ENCODE data around the gene GADD45G.

The GADD45G gene, protein sequence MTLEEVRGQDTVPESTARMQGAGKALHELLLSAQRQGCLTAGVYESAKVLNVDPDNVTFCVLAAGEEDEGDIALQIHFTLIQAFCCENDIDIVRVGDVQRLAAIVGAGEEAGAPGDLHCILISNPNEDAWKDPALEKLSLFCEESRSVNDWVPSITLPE

DNA sequence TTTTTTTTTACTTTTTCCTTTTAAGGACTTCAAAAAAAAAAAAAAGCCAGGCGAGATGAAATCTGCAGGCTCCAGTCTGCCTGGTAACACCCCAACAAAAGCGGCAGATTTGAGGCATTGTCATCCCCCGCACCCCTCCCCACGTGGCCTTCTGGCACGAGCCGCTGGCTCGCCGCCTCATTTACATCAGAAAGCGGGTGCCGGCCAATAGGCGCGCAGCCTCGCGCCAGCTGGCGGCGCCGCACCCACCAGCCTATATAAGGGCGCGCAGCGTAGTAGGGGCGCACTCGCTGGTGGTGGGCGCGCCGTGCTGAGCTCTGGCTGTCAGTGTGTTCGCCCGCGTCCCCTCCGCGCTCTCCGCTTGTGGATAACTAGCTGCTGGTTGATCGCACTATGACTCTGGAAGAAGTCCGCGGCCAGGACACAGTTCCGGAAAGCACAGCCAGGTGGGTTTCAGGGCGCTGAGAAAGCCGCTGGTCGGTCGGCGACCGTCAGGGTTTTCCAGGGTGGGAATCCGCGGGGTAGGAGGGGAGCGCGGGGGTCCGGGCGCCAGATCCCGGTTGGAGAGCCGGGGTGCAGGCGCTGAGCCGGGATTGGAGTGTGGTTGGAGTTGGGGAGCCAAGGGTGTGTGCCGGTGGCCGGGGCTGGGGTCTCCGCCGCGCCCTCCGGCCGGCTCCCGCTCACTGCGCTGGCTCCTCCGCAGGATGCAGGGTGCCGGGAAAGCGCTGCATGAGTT lies at the start of gene GADD45G:
GADD45G (plus strand) TSS at position 284 of the 736 bp plus-strand sequence; CDS start at position 394, 110 bp downstream.
- DNase-seq, result peak; percentile 48

DNA sequence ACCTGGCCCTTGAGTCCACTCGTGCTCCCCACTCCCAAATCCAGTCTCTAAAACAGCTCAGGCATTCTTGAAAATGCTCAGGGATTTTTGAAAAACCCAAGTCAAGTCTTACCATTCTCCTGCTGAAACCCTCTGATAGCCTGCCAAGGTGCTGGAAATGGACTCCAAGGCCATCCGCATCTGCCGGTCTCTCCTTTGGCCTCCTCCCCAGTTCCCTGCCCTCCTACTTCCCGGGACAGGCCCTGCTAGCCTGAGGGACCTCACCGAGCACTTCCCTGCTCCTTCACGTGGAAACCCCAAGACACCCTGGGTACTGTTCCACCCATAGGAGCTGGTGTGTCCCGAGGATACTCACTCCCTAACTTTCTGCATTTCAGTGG lies 49.8 kb upstream of the GADD45G start:
- DNase-seq, result no peak

DNA sequence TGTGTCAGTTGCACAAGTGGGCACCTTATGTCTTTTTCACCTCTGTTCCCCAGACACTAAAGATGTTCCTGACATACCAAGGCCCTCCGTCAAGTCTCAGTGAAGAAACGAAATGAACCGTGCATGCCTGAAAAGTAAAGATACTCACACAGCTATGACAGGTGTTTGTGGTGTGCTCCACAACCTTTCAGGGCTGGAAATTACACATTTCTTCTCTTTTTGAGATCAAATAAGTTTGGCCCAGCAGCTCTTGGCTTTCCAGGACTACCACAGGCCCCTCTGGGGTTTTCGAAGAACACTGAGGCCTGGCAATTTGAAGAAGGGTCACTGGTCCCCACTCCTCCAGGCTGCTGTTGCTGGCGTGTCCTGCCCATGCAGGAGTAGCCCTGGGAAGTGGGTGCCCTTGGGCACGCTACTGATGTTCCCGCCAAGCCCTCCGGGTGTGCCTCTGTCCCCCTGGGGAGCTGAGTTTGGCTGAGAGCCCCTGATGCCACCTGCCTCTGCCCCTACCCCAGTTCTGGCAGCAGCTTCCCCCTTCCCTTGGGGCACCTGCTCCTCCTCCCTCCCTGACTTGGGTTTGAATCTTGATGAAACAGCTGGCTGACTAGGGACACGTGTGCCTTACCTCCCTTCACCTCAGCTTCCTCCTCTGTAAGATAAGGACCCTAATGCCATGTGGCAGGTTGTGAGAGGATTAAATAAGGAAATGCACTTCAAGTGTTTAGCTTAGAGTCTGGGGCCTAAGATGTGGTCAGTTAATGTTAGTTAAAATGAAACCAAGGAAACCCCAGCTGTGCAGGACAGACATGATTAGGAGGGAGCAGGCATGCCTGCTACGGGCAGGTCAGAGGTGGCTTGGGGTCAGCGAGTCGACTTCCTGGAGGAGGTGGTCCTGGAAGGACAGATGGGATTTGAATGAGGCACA lies 49.1 kb upstream of the GADD45G start:
- peak; percentile 75 for DNase-seq

DNA sequence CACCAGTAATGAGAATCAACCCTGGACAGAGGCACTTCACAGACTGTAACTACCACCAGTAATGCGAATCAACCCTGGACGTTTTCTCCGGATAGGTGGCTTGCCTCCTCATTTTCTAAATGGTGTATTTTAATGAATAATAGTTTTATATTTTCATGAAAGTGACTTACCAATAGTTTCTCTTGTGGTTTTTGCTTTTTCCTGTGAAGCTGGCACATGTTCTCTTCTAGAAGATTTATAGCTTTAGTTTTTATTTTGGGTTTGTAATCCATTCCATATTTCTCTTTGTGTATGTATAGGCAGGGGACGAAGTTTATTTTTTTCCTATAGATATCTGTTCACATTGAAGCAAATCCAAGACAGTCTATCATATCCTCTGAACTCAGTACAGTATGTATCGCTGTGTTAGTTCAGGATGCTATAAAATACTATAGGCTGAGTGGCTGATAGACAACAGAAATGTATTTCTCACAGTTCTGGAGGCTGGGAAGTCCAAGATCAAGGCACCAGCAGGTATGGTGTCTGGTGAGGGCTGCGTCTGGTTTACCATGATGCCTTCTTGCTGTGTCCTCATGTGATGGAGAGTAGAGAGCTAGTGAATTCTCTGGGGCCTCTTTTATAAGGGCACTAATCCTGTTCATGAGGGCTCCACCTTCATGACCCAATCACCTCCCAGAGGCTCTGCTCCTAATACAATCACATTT lies 46.5 kb upstream of the GADD45G start:
- no peak for DNase-seq

DNA sequence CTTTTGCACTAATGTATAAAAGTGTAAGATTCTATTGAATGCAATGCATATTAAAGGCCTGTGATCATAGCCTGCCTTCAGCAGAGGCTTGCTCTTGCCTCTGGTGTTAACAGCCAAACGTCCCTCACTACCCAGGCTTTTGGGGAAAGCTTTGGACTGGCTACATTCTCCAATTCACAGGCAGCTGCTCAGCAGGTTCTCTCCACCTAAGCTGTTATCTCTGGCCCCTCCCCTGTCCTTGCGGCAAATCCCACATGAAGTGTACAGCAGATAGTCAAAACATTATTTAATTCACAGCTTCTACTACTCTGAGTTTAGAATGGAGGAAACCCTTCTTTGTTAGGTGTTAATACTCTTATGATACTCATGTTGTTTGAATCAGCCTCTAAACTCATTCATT lies 45.9 kb upstream of the GADD45G start:
- DNase-seq, result no peak

DNA sequence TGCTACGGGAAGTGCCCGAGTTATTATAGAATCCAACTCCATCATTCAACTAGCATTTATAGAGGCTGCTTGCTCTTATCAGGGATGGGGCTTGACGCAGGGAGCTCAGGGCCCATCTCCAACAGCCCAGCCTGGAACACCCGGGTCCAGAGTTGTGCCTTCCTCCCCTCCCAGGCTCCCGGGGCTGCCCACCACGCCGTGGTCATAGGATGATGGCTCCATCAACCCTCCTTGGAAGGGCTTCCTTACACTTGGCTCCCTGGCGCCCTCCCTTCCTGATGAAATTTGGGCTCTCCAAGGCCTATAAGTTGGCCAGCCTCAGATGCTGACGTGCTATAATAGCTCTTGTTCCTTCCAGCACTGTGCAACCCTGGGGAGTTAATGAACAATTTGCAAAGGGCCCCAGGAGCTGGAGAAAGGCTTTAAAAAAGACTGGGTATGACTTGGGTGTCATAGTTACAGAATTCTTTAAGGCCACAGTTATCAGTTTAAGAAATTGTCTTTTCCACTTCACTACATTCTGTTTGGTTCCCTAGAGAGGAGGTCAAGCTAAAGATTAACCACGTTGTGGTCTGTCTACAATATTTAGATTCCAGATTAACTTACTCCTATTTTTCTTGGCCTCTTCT lies 42.5 kb upstream of the GADD45G start:
- no peak for DNase-seq

DNA sequence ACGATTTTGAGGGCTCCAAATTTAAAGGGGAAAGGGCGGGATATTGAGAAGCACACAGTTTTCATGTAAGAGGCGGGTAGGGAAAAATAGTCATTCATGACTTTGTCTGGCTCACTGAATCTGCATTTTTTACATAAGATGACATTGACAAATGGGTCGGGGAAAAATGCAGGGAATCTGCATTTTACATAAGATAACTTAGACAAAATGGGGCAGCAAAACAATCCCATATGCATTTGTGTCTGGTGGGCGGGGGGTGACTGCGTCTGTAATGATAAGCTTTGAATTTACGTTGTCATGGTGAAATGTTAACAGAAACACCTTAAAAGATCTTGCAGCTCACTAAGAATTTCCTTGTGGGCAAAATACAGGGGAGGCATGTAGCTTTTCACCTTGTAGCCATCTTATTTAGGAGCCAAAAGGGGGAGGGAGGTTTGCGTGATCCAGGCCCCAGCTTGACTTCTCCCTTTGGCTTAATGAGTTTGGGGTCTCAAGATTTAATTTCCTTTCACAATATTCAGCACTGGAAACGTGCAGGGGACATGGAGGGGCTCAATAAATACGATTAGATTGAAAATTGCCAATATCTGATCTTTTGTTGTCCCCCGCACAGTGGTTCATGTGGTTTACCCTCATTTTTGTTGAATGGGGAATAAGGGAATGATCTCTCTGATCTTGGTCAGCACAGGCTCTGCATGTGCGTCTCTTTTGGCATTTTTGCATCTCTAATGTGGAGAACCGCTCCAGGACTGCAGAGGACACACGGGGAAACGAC lies 41.1 kb upstream of the GADD45G start:
- DNase-seq, result no peak

DNA sequence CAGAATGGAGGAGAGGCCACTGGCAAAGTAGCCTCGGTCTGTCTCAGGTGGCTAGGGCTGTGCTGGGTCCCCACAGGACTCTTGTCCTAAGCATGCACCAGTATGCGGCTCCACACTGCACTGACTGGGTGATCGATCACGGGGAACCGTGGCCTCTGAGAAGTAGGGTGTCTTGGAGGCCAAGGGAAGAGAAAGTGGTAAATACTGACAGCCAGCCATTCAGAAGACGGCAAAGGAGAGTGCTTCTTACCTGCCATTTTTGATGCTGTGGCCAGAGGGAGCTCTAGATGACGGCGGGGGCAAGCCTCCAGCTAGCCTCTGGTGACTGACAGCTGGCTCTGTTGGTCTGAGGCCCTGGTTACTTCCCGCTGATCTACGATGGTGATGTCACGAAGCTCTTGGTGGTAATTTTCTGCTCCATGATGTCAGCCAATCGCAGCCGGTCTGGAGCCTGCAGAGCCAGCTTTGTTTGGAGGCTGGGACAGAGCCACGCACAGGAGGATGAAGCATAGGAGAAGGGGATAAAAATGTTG lies 40.4 kb upstream of the GADD45G start:
- DNase-seq, result no peak

DNA sequence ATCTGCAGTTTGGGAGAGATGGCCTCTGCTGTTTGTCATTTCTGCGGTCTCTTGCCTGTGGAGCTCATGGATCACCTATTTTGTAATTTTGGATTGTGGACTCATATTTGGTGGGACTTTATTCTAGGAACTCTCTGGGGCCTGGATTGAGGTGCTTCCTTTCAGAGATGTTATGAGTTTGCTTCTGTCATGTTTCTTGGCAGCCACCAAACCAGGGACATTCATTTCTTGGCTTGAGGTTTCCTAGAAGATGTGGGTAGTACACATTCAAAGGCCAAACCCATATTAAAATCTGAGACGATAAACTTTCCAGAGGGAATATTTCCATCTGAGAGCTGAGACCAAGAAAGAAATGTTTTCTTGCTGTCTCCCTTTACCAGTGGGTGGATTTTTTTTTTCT lies 37.2 kb upstream of the GADD45G start:
- no peak for DNase-seq

DNA sequence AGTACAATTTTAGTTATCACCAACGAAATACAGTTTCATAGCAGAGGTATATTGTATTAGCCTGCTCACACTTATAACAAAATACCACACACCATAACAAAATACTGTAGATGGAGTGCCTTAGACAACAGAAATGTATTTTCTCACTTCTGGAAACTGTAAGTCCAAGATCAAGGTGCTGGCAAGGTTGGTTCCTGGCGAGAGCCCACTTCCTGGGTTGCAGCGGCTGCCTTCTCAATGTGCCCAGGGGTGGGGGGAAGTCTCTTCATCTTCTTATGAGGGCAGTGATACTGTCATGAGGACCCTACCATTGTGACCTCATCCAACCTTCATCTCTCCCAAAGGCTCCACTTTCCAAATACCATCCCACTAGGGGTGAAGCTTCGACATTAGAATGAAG lies 30.5 kb upstream of the GADD45G start:
- no peak for DNase-seq

DNA sequence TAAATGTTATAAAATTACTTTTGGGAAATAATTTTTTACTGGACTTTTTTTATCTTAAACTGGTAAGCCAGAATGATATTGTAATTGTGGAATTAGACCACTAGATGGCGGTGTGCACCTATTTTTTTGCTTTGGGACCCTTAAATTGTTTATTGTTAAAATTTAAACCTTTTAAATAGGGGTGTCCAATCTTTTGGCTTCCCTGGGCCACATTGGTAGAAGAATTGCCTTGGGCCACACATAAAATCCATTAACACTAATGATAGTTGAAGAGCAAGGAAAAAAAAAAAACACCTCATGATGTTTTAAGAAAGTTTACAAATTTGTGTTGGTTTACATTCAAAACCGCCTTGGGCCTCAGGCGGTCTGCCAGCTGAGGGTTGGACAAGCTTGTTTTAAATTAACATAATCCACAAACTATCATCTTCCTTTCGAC lies 28.4 kb upstream of the GADD45G start:
- DNase-seq, result no peak

DNA sequence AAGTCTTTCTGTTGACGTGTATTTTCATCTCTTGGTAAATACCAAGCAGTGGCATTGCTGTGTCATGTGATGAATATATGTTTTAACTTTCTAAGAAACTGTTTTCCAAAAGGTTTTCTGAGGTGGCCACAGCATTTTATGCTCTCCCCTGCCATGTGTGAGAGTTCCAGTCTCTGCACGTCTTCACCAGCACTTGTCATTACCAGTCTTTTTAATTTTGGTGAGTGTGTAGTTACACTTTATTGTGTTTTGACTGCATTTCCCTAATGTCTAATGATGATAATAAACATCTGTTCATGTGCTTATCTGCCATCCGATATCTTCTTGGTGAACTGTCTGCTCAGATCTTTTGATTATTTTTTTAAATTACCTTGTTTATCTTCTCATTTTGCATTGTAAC lies 27.4 kb upstream of the GADD45G start:
- no peak for DNase-seq

DNA sequence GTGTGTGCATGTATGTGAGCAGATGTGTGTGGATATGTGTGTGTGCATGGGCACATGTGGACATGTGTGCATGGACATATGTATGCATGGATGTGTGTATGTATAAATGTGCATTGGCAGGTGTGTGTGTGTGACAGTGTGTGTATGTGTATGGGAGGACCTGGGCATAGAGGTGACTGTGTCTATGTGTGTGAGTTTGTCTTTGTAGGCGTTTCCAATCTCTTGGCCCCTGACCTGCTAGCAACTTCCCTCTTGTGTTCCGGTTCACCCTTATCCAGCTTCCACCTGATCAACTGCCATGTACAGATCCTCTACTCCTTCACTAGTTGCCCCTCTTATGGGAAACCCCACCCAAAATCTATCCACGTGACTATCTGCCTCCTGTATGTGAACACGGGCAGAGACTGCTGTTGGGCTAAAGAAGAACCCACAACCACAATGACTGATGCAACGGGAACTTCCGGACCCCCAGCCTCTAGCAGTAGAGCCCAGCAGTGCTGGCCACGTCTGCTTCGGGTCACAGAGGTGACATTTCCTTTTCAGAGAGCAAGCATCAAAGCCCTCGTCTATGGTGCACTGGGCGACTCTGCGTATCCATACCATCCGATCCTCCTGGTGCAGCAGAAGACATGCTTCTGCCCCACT lies 24.9 kb upstream of the GADD45G start:
- DNase-seq, result peak; percentile 88

DNA sequence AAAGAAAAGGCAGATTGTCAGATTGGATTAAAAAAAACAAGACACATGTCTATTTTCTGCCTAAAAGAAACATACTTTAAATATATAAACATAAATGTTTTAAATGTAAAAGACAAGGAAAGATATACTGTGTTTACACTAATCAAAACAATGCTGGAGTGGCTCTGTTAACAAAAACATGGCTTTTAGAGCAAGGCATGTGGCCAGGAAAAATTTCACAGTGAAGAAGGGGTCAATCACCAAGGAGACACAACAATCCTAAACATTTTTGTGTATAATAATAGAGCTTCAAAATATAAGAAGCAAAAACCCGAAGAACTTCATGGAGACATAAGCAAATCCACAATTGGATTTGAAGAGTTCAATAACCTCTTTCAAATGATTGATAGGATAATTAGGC lies 18.5 kb upstream of the GADD45G start:
- DNase-seq, result no peak

DNA sequence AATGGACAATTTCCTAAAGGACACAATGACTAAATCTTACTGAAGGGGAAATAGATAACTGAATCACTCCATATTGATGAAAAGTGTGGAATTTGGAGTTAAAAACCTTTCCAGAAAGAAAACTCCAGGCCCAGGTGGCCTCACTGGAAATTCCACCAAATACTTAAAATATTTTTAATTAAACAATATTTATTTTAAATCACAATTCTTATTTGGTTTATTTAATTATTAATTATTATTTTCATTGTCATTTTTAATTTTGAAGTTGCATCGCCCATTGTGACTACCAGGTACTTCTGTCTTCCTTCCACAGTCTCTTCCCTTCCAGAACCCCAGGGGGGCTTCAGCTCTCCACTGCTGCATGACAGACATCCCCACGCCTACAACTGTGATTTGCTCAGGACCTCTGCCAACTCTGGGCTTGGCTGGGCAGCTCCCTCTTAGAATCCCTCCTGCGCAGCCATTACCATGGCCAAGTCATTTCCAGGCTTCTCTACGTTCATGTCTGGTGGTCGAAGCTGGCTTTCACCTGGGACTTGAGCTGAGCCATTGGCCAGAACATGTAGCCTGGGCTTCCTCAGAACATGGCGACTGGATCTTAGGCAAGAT lies 16.4 kb upstream of the GADD45G start:
- DNase-seq, result no peak

DNA sequence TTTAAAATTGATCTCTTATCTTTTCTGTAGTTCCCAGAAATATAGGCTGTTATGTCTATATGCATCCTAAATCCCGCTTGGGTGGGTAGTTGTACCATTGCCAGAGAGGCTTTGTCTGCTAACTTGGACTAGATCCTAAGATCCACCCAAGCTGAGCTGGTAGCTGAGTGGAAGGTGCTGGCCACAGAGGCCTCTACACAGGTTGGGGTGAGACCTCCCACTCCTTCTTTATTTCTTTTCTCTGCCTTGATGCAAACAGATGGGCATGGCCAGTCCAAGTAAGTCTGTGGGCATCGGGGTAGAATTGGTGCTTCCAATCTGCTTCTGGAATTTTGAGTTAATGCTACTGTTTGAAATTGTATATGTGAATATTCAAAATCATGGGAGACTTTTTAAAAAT lies 14.4 kb upstream of the GADD45G start:
- DNase-seq, result no peak

DNA sequence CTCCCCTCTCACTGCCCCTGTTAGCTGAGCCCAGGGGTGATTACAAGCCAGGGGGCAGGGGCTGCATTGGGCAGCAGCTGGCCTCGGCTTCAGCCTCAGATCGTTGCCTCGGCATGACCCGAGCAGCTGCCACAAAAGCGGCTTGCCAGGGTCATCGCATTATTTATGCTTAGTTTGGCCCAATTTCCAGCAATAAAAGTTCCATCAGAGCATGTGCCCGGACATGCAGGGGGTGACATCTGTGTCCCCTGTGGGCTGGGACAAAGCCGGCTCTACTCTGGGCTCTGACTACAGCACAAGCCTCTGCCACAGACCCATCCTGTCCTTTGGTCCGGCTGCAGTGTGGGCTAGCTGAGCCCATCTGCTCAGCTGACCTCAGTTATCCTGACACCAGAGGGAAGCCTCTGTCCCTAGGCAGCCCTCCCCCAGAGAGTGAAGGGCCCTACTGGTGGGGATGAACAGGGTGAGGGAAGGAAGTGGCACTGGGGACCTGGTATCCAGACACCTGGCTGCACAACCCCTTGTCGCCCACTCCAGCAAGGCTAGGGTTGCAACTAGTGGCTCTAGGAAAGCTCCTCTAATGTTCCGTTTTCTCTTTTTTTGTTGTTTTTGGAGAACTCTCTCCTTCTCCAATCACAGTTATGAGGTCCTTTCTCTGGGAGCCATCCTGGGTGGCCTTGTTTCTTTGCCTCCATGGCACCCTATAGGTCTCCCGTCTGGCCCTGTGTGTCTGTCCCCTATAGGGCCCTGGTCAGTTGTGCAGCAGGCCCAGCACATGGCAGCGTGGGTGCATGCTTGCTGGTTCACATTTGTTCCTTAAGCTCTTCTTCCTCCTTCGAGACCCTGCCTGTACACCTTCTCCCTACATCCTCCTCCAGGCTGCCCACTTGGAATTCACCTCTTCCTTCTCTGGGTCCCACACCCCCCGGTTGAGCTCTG lies 13.3 kb upstream of the GADD45G start:
- no peak for DNase-seq

DNA sequence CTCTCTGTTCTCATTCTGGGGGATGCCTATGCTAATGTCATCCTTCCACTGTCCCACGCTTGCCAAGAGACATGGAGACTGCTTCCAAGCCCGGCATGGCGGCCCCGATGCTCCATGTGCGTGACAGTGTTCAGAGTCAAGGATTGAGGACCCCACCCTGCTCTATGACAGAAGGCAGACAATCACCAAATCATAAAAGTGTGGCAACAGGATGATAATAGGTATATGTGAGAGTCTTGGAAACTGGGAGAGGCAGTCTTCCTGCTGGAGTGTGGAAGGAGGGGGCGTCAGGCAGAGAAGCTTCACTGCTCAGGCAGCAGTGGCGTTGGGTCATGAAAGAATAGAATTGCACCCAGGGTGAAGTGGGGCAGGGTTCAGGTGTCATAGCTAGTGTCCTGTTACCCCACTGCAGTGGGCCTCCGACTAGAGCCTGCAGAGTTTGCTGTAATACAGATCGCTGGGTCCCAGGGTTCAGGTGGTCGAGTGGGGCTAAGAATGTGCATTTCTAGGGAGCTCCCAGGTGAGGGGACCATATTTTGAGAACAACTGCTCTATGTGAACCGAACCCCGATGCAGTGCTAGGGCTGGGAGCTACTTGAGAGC lies 12.5 kb upstream of the GADD45G start:
- no peak for DNase-seq
